Measurements from ENCODE around the gene UGT1A5.

The UGT1A5 gene

DNA sequence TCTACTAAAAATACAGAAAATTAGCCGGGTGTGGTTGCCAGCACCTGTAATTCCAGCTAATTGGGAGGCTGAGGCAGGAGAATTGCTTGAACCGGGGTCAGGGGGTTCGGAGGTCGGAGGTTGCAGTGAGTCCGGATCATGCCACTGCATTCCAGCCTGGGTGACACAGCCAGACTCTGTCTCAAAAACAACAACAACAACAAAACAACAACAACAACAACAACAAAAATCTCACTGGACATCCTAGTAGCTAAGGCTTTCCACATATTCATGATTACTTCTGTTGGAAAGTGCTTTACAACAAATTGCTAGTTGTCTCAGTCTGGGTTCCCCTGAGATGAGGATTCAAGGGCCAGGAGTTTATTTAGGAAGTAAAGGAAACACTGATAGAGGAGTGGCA, 61.1 kb downstream of the UGT1A5 start:
- TF ChIP-seq SIN3A (IDR thresholded peaks at IDR 0.05; ENCODE audit: borderline replicate concordance, insufficient read depth, low read length), result no peak
- TF ChIP-seq FOXP2 (optimal IDR thresholded peaks at IDR 0.05; ENCODE audit: borderline replicate concordance, extremely low read depth, extremely low read length, insufficient read depth), result no peak
- TF ChIP-seq TAF1 (IDR thresholded peaks at IDR 0.05; ENCODE audit: borderline replicate concordance, insufficient read depth, low read length), result no peak
- TF ChIP-seq, protein P1, sequence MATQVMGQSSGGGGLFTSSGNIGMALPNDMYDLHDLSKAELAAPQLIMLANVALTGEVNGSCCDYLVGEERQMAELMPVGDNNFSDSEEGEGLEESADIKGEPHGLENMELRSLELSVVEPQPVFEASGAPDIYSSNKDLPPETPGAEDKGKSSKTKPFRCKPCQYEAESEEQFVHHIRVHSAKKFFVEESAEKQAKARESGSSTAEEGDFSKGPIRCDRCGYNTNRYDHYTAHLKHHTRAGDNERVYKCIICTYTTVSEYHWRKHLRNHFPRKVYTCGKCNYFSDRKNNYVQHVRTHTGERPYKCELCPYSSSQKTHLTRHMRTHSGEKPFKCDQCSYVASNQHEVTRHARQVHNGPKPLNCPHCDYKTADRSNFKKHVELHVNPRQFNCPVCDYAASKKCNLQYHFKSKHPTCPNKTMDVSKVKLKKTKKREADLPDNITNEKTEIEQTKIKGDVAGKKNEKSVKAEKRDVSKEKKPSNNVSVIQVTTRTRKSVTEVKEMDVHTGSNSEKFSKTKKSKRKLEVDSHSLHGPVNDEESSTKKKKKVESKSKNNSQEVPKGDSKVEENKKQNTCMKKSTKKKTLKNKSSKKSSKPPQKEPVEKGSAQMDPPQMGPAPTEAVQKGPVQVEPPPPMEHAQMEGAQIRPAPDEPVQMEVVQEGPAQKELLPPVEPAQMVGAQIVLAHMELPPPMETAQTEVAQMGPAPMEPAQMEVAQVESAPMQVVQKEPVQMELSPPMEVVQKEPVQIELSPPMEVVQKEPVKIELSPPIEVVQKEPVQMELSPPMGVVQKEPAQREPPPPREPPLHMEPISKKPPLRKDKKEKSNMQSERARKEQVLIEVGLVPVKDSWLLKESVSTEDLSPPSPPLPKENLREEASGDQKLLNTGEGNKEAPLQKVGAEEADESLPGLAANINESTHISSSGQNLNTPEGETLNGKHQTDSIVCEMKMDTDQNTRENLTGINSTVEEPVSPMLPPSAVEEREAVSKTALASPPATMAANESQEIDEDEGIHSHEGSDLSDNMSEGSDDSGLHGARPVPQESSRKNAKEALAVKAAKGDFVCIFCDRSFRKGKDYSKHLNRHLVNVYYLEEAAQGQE (IDR thresholded peaks at IDR 0.05; ENCODE audit: insufficient read depth in 1 of 2, low read depth in 2 of 2, low read length in 2 of 2), result no peak
- no peak for TF ChIP-seq POLR2AphosphoS5 (IDR thresholded peaks at IDR 0.05; ENCODE audit: low read depth, low read length)

DNA sequence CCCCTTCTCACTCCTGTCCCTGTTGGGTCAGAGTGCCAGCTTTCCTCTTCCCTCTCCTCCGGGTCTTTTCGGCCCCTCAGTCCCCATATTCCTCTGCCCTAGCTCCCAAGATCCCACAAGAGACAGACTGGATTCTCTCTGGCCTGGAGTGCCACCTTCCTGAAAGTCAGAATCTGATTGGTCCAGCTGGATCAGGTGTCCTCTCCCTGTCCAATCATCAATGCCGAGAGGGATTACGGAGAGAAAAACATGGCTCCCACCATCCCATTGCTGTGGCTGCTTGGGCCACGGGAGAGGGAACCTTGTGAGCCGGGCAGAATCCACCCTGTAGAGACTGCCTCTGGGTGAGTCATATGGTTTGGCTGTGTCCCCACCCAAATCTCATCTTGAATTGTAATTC, 62.7 kb downstream of the UGT1A5 start:
- no peak for TF ChIP-seq POLR2AphosphoS5 (IDR thresholded peaks at IDR 0.05; ENCODE audit: low read depth, low read length)
- TF ChIP-seq, protein P1 (IDR thresholded peaks at IDR 0.05; ENCODE audit: insufficient read depth in 1 of 2, low read depth in 2 of 2, low read length in 2 of 2), result no peak
- no peak for TF ChIP-seq SIN3A (IDR thresholded peaks at IDR 0.05; ENCODE audit: borderline replicate concordance, insufficient read depth, low read length)
- TF ChIP-seq FOXP2 (optimal IDR thresholded peaks at IDR 0.05; ENCODE audit: borderline replicate concordance, extremely low read depth, extremely low read length, insufficient read depth), result no peak
- no peak for TF ChIP-seq TAF1 (IDR thresholded peaks at IDR 0.05; ENCODE audit: borderline replicate concordance, insufficient read depth, low read length)

DNA sequence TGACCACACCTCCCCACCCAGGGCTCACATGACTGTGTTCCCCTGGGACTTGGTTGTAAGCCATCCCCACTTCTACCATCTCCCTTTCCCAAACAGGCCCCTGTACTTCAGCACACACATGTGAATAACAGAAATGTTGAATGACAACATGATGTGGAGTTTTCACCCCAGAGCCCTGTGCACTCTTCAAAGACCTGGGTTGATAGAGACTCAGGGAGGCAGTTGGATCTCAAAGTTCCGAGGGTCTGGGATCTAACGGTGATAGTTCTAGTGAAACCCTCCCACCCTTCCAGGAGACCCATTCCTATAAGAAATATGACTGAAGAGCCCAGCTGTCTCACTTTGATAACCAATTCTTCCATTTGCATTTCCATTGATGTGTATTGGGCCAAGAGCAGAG, 65.3 kb downstream of the UGT1A5 start, which contains the start of gene MROH2A:
TSS of gene MROH2A (plus strand) at position 301 of the 400 bp plus-strand sequence. CDS start 1,029 bp downstream, outside the sequence.
- TF ChIP-seq, protein P1 (IDR thresholded peaks at IDR 0.05; ENCODE audit: insufficient read depth in 1 of 2, low read depth in 2 of 2, low read length in 2 of 2), result no peak
- no peak for TF ChIP-seq FOXP2 (optimal IDR thresholded peaks at IDR 0.05; ENCODE audit: borderline replicate concordance, extremely low read depth, extremely low read length, insufficient read depth)
- TF ChIP-seq SIN3A (IDR thresholded peaks at IDR 0.05; ENCODE audit: borderline replicate concordance, insufficient read depth, low read length), result no peak
- no peak for TF ChIP-seq TAF1 (IDR thresholded peaks at IDR 0.05; ENCODE audit: borderline replicate concordance, insufficient read depth, low read length)
- no peak for TF ChIP-seq POLR2AphosphoS5 (IDR thresholded peaks at IDR 0.05; ENCODE audit: low read depth, low read length)

DNA sequence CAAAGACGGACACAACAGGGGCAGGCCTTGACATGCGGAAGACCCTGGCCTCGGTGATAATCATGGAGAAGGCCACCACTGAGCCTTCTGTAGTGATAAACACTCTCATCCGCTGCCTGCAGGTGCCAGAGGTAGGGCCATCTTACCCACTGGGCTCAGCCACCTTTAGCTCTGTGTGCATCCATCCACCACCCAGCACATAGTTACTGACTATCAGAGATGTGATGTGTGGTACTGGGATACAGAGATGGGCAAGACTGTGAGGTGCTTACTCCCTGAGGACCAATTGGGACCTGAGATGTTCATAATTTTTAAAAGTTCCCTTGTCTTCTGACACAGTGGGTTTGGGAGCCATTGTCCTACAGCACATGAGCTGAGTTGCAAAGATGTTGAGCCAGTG, 67.0 kb downstream of the UGT1A5 start:
- TF ChIP-seq FOXP2 (optimal IDR thresholded peaks at IDR 0.05; ENCODE audit: borderline replicate concordance, extremely low read depth, extremely low read length, insufficient read depth) (no peak), SIN3A (IDR thresholded peaks at IDR 0.05; ENCODE audit: borderline replicate concordance, insufficient read depth, low read length) (no peak), TAF1 (IDR thresholded peaks at IDR 0.05; ENCODE audit: borderline replicate concordance, insufficient read depth, low read length) (no peak)

DNA sequence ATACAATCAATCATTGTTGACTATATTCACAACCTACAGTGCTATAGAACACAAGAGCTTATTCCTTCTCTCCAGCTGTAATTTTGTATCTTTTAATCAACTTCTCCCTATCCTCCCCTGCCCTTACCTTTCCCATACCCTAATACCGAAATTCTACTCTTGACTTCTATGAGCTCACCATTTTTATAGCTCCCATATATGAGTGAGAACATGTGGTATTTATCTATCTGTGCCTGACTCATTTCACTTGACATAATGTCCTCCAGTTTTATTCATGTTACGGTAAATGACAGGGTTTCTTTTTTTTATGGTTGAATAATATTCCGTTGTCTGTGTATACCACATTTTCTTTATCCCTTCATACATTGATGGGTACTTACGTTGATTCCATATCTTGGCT, 68.1 kb downstream of the UGT1A5 start:
- TF ChIP-seq POLR2AphosphoS5 (IDR thresholded peaks at IDR 0.05; ENCODE audit: low read depth, low read length) (no peak), SIN3A (IDR thresholded peaks at IDR 0.05; ENCODE audit: borderline replicate concordance, insufficient read depth, low read length) (no peak), FOXP2 (optimal IDR thresholded peaks at IDR 0.05; ENCODE audit: borderline replicate concordance, extremely low read depth, extremely low read length, insufficient read depth) (no peak), TAF1 (IDR thresholded peaks at IDR 0.05; ENCODE audit: borderline replicate concordance, insufficient read depth, low read length) (no peak)
- TF ChIP-seq, protein P1 (IDR thresholded peaks at IDR 0.05; ENCODE audit: insufficient read depth in 1 of 2, low read depth in 2 of 2, low read length in 2 of 2), result no peak
